H9 (cell line): ENCODE results near the gene SMAD3. TPM values are rescaled to one million over a fixed set of nuclear protein-coding genes. Genes with fewer than 3 reads are reported as not detected.

ENCODE experiments used
- DNase-seq: peaks from one replicate; pipeline ENCODE4 v3.0.0-alpha.2; 2017
- H2AFZ ChIP-seq: one replicate; pipeline ENCODE4 v1.6.1; 2013; ENCODE audit warnings: mild to moderate bottlenecking, low read length, control low read depth, moderate library complexity
- H2AK5ac ChIP-seq: 2 replicates; pipeline ENCODE4 v1.6.1; 2013; ENCODE audit warnings: low read length, control low read depth, mixed read lengths; ENCODE audit not compliant: insufficient read length
- H2BK120ac ChIP-seq: one replicate; pipeline ENCODE4 v1.6.1; 2013; ENCODE audit warnings: low read depth, mild to moderate bottlenecking, low read length, control low read depth, inconsistent platforms; ENCODE audit not compliant: poor library complexity, severe bottlenecking
- H2BK12ac ChIP-seq: 2 replicates; pipeline ENCODE4 v1.6.1; 2013; ENCODE audit warnings: low read length, control low read depth, mixed read lengths, low read depth; ENCODE audit not compliant: insufficient read length
- H2BK15ac ChIP-seq: 2 replicates; pipeline ENCODE4 v1.6.1; 2013; ENCODE audit warnings: low read depth, low read length, control low read depth
- H2BK20ac ChIP-seq: one replicate; pipeline ENCODE4 v1.6.1; 2013; ENCODE audit warnings: low read depth, mild to moderate bottlenecking, low read length, control low read depth, inconsistent platforms; ENCODE audit not compliant: poor library complexity, severe bottlenecking
- H2BK5ac ChIP-seq: 2 replicates; pipeline ENCODE4 v1.6.1; 2013; ENCODE audit warnings: low read length, control low read depth, mixed read lengths; ENCODE audit not compliant: insufficient read length
- H3K14ac ChIP-seq: 2 replicates; pipeline ENCODE4 v1.6.1; 2013; ENCODE audit warnings: low read length, control low read depth; ENCODE audit not compliant: insufficient read depth
- H3K18ac ChIP-seq: 2 replicates; pipeline ENCODE4 v1.6.1; 2013; ENCODE audit warnings: low read depth, mild to moderate bottlenecking, mixed read lengths, low read length, control low read depth; ENCODE audit not compliant: insufficient read length
- H3K23ac ChIP-seq: 2 replicates; pipeline ENCODE4 v1.6.1; 2013; ENCODE audit warnings: low read length, control low read depth, mixed read lengths, low read depth; ENCODE audit not compliant: insufficient read length
- H3K23me2 ChIP-seq: 2 replicates; pipeline ENCODE4 v1.6.1; 2013; ENCODE audit warnings: low read depth, mild to moderate bottlenecking, mixed read lengths, low read length, control low read depth; ENCODE audit not compliant: insufficient read length, poor library complexity, severe bottlenecking
- H3K27ac ChIP-seq: 2 replicates; pipeline ENCODE4 v1.5.1; 2013; ENCODE audit warnings: low read length, control low read depth, mixed read lengths, low read depth; ENCODE audit not compliant: insufficient read length
- H3K27me3 ChIP-seq: 2 replicates; pipeline ENCODE4 v1.6.1; 2013; ENCODE audit warnings: low read length, control low read depth, inconsistent platforms; ENCODE audit not compliant: insufficient read depth
- H3K4ac ChIP-seq: 2 replicates; pipeline ENCODE4 v1.6.1; 2013; ENCODE audit warnings: low read depth, mild to moderate bottlenecking, control low read depth, inconsistent platforms, low read length, moderate library complexity
- H3K4me1 ChIP-seq: 2 replicates; pipeline ENCODE4 v1.6.1; 2013; ENCODE audit warnings: low read length, control low read depth, inconsistent platforms; ENCODE audit not compliant: insufficient read depth
- H3K4me2 ChIP-seq: 2 replicates; pipeline ENCODE4 v1.6.1; 2013; ENCODE audit warnings: low read length, control low read depth, mixed read lengths; ENCODE audit not compliant: insufficient read length, insufficient read depth
- H3K56ac ChIP-seq: 2 replicates; pipeline ENCODE4 v1.6.1; 2013; ENCODE audit warnings: low read depth, mild to moderate bottlenecking, mixed read lengths, low read length, control low read depth; ENCODE audit not compliant: insufficient read length
- H3K79me1 ChIP-seq: 2 replicates; pipeline ENCODE4 v1.6.1; 2013; ENCODE audit warnings: low read depth, mild to moderate bottlenecking, moderate library complexity, low read length, control low read depth, inconsistent platforms; ENCODE audit not compliant: insufficient read depth, poor library complexity, severe bottlenecking
- H3K79me2 ChIP-seq: 2 replicates; pipeline ENCODE4 v1.6.1; 2013; ENCODE audit warnings: low read length, control low read depth, inconsistent platforms; ENCODE audit not compliant: insufficient read depth
- H3K9ac ChIP-seq: 2 replicates; pipeline ENCODE4 v1.6.1; 2013; ENCODE audit warnings: low read length, control low read depth, mixed read lengths; ENCODE audit not compliant: insufficient read length; ENCODE audit errors: extremely low read depth
- H3K9me3 ChIP-seq: one replicate; pipeline ENCODE4 v1.6.1; 2013; ENCODE audit warnings: low read depth, low read length, inconsistent platforms; ENCODE audit not compliant: control insufficient read depth
- H3T11ph ChIP-seq: one replicate; pipeline ENCODE4 v1.6.1; 2013; ENCODE audit warnings: mild to moderate bottlenecking, low read length, control low read depth, inconsistent platforms
- H4K20me1 ChIP-seq: one replicate; pipeline ENCODE4 v1.6.1; 2013; ENCODE audit not compliant: control insufficient read depth, insufficient read length, insufficient read depth
- H4K5ac ChIP-seq: 2 replicates; pipeline ENCODE4 v1.6.1; 2013; ENCODE audit warnings: low read depth, mild to moderate bottlenecking, mixed read lengths, low read length, control low read depth; ENCODE audit not compliant: insufficient read length
- H4K8ac ChIP-seq: replicated peaks from 2 replicates; pipeline ENCODE4 v1.6.1; 2013; ENCODE audit warnings: low read length, control low read depth, mixed read lengths, low read depth; ENCODE audit not compliant: insufficient read length
- H4K91ac ChIP-seq: 2 replicates; pipeline ENCODE4 v1.6.1; 2013; ENCODE audit warnings: low read depth, mild to moderate bottlenecking, moderate library complexity, mixed read lengths, low read length, control low read depth; ENCODE audit not compliant: insufficient read length
- H3K27ac Mint-ChIP-seq, 3 experiments: 2 replicates in 2 of 3; 3 replicates in 1 of 3; pipeline ENCODE4 v1.8.0; 2020 to 2021; ENCODE audit warnings: mixed read lengths in 3 of 3, mild to moderate bottlenecking in 1 of 3, moderate library complexity in 1 of 3
- H3K27me3 Mint-ChIP-seq: 2 replicates; pipeline ENCODE4 v1.8.0; 2021; ENCODE audit warnings: low read depth, mild to moderate bottlenecking, moderate library complexity, mixed read lengths
- H3K36me3 Mint-ChIP-seq, 3 experiments: 2 replicates in 2 of 3; 3 replicates in 1 of 3; pipeline ENCODE4 v1.8.0; 2020 to 2021; ENCODE audit warnings: low read depth in 3 of 3, mixed read lengths in 3 of 3; ENCODE audit not compliant: insufficient read depth in 1 of 3
- H3K4me1 Mint-ChIP-seq, 2 experiments: 2 replicates each; pipeline ENCODE4 v1.8.0; 2020; ENCODE audit warnings: mixed read lengths in 2 of 2
- H3K4me3 Mint-ChIP-seq, 2 experiments: 2 replicates in 1 of 2; 3 replicates in 1 of 2; pipeline ENCODE4 v1.8.0; 2020 to 2021; ENCODE audit warnings: mild to moderate bottlenecking in 2 of 2, mixed read lengths in 2 of 2, moderate library complexity in 1 of 2
- H3K9me3 Mint-ChIP-seq, 2 experiments: 2 replicates in 1 of 2; 3 replicates in 1 of 2; pipeline ENCODE4 v1.8.0; 2020; ENCODE audit warnings: mild to moderate bottlenecking in 2 of 2, mixed read lengths in 2 of 2, moderate library complexity in 1 of 2
- WGBS: extraction: QIAGEN DNeasy Blood & Tissue Kit; methylation state at CpG from one replicate; pipeline ENCODE4 v1.1.7; 2013; ENCODE audit warnings: missing lambda C conversion rate, low lambda C conversion rate, mixed read lengths; ENCODE audit not compliant: insufficient read length; ENCODE audit errors: extremely low coverage; 5-methylcytosine and 5-hydroxymethylcytosine counted together
- total RNA-seq: library from RNA; stranded (reverse); gene quantifications from 2 replicates; pipeline ENCODE4 v1.2.1, GENCODE V29; 2021
- TF ChIP-seq, protein P1 (sequence below): fragments of 200-600 bp; sonication (generic); conservative IDR thresholded peaks from 3 replicates; pipeline ENCODE4 v1.8.0; 2021; ENCODE audit warnings: antibody characterized with exemption, mild to moderate bottlenecking

The SMAD3 gene
- total RNA-seq, 1 experiment from 2014 or later: 26.7 TPM

DNA sequence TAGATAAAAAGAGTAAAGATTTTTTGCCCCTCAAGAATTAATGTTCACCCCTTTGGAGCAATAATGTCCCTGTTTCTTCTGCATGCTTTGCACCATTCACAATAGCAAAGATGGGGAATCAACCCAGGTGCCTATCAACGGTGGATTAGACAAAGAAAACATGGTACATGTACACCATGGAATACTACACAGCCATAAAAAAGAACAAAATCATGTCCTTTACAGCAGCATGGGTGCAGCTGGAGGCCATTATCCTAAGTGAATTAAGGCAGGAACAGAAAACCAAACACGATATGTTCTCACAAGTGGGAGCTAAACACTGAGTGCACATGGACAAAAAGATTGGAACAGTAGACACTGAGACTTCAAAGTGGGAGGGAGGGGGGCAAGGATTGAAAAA is 153.9 kb downstream of the SMAD3 start:
- Mint-ChIP-seq H3K27ac (no peak overlapping the region), H3K9me3 (no peaks in the 10 kb centered on the region), H3K27me3 (no peaks in the 10 kb centered on the region), H3K36me3 (peaks cover 0 to 6% (median 0%) of the 10 kb centered on the region in 3 experiments; a peak in 2 of 7 replicates), H3K4me1 (no peaks in the 10 kb centered on the region), H3K4me3 (no peak overlapping the region)
- H3K27ac ChIP-seq: no peak overlapping the region
- H4K8ac ChIP-seq: no peak overlapping the region
- TF ChIP-seq, protein P1, sequence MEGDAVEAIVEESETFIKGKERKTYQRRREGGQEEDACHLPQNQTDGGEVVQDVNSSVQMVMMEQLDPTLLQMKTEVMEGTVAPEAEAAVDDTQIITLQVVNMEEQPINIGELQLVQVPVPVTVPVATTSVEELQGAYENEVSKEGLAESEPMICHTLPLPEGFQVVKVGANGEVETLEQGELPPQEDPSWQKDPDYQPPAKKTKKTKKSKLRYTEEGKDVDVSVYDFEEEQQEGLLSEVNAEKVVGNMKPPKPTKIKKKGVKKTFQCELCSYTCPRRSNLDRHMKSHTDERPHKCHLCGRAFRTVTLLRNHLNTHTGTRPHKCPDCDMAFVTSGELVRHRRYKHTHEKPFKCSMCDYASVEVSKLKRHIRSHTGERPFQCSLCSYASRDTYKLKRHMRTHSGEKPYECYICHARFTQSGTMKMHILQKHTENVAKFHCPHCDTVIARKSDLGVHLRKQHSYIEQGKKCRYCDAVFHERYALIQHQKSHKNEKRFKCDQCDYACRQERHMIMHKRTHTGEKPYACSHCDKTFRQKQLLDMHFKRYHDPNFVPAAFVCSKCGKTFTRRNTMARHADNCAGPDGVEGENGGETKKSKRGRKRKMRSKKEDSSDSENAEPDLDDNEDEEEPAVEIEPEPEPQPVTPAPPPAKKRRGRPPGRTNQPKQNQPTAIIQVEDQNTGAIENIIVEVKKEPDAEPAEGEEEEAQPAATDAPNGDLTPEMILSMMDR: no peak
- no peaks in the 10 kb centered on the region for H4K20me1 ChIP-seq
- no peak overlapping the region for H2AK5ac ChIP-seq
- no peaks in the 10 kb centered on the region for H3K79me1 ChIP-seq
- H3K9me3 ChIP-seq: no peaks in the 10 kb centered on the region
- WGBS: no CpG with 5 or more reads among the region's 2 CpGs
- H3K27me3 ChIP-seq: no peaks in the 10 kb centered on the region
- no peak overlapping the region for H3K23ac ChIP-seq
- H3K4me2 ChIP-seq: no peak overlapping the region
- H3K9ac ChIP-seq: no peak overlapping the region
- H3K79me2 ChIP-seq: no peaks in the 10 kb centered on the region
- no peak overlapping the region for H3K4ac ChIP-seq
- H2BK12ac ChIP-seq: no peak overlapping the region
- H3K23me2 ChIP-seq: no peaks in the 10 kb centered on the region
- no peak overlapping the region for H4K5ac ChIP-seq
- no peak overlapping the region for H2BK5ac ChIP-seq
- H2AFZ ChIP-seq: no peak overlapping the region
- no peak overlapping the region for H3T11ph ChIP-seq
- no peak for DNase-seq
- no peak overlapping the region for H2BK15ac ChIP-seq
- H3K4me1 ChIP-seq: no peaks in the 10 kb centered on the region
- no peak overlapping the region for H3K56ac ChIP-seq
- H3K14ac ChIP-seq: no peak overlapping the region
- no peak overlapping the region for H3K18ac ChIP-seq
- no peak overlapping the region for H4K91ac ChIP-seq
- H2BK20ac ChIP-seq: no peak overlapping the region
- no peak overlapping the region for H2BK120ac ChIP-seq
